ENCODE measurements around the gene SLC25A33. TPM values are rescaled to one million over a fixed set of nuclear protein-coding genes. Genes with fewer than 3 reads are reported as not detected.

The SLC25A33 gene
- total RNA-seq, 2 donors from 2014 or later = 9.6 to 13.6 TPM

GRCh38 chr1:9580942-9581341 is 41.7 kb downstream of the SLC25A33 start:
- Histone ChIP-seq H3K4me1 (ENCODE audit: control insufficient read depth, insufficient read depth, low read length) (peaks cover under 1% of the 10 kb centered on the region), H3K27ac (ENCODE audit: low read depth, low read length) (no peak overlapping the region), H3K9ac (ENCODE audit: extremely low read depth, low read length, poor library complexity, severe bottlenecking) (no peak overlapping the region), H3K4me3 (ENCODE audit: low read length) (no peak overlapping the region), H3K9me3 (ENCODE audit: control insufficient read depth, low read length) (no peaks in the 10 kb centered on the region), H3K27me3 (ENCODE audit: control insufficient read depth, insufficient read depth, low read length, poor library complexity, severe bottlenecking) (no peaks in the 10 kb centered on the region), H3K36me3 (ENCODE audit: control insufficient read depth, insufficient read depth, low read length) (peaks cover 67% of the 10 kb centered on the region)
- H3K4me1 Mint-ChIP-seq = peaks cover 4% of the 10 kb centered on the region
- H3K27me3 Mint-ChIP-seq (ENCODE audit: insufficient read depth) = no peaks in the 10 kb centered on the region
- no peak overlapping the region for H3K4me3 Mint-ChIP-seq
- no peak overlapping the region for H3K27ac Mint-ChIP-seq
- peaks cover 65% of the 10 kb centered on the region for H3K36me3 Mint-ChIP-seq (ENCODE audit: low read depth)
- WGBS, 2 experiments (ENCODE audit: insufficient coverage in 1 of 2, insufficient read length in 1 of 2) = 94 to 100% methylated on average over 2 of the region's 2 CpGs
- TF ChIP-seq CTCF (conservative IDR thresholded peaks at IDR 0.05) = no peak
- no peak for DNase-seq
- H3K9me3 Mint-ChIP-seq = no peaks in the 10 kb centered on the region

GRCh38 chr1:9586147-9586766 is 47.0 kb downstream of the SLC25A33 start:
- peaks cover 29% of the 10 kb centered on the region for H3K36me3 ChIP-seq (ENCODE audit: control insufficient read depth, insufficient read depth, low read length)
- DNase-seq = no peak
- no peak overlapping the region for H3K4me3 Mint-ChIP-seq
- no peaks in the 10 kb centered on the region for H3K27me3 Mint-ChIP-seq (ENCODE audit: insufficient read depth)
- H3K4me1 ChIP-seq (ENCODE audit: control insufficient read depth, insufficient read depth, low read length) = peaks cover 4% of the 10 kb centered on the region
- H3K4me3 ChIP-seq (ENCODE audit: low read length) = no peak overlapping the region
- no peak overlapping the region for H3K27ac Mint-ChIP-seq
- no peak overlapping the region for H3K9ac ChIP-seq (ENCODE audit: extremely low read depth, low read length, poor library complexity, severe bottlenecking)
- no peaks in the 10 kb centered on the region for H3K27me3 ChIP-seq (ENCODE audit: control insufficient read depth, insufficient read depth, low read length, poor library complexity, severe bottlenecking)
- H3K9me3 ChIP-seq (ENCODE audit: control insufficient read depth, low read length) = no peaks in the 10 kb centered on the region
- 89 to 93% methylated on average over 3 of the region's 3 CpGs for WGBS, 2 experiments (ENCODE audit: insufficient coverage in 1 of 2, insufficient read length in 1 of 2)
- H3K9me3 Mint-ChIP-seq = no peaks in the 10 kb centered on the region
- no peak overlapping the region for H3K27ac ChIP-seq (ENCODE audit: low read depth, low read length)
- peaks cover 23% of the 10 kb centered on the region for H3K36me3 Mint-ChIP-seq (ENCODE audit: low read depth)
- peaks cover 17% of the 10 kb centered on the region for H3K4me1 Mint-ChIP-seq
- TF ChIP-seq CTCF (conservative IDR thresholded peaks at IDR 0.05) = no peak

- Mint-ChIP-seq H3K27me3 (ENCODE audit: insufficient read depth) (no peaks in the 10 kb centered on the region), H3K27ac (peak within 1 kb of the TSS; percentile 80), H3K4me3 (peak within 1 kb of the TSS; percentile 77), H3K9me3 (no peaks in the 10 kb centered on the region), H3K36me3 (ENCODE audit: low read depth) (peaks cover 7% of the 10 kb centered on the region), H3K4me1 (peaks cover 36% of the 10 kb centered on the region)
- peak; percentile 97 for DNase-seq
- H3K4me1 ChIP-seq (ENCODE audit: control insufficient read depth, insufficient read depth, low read length) = peaks cover 21% of the 10 kb centered on the region
- H3K9ac ChIP-seq (ENCODE audit: extremely low read depth, low read length, poor library complexity, severe bottlenecking) = peak within 1 kb of the TSS; percentile 43
- 0% methylated on average over 8 to 94 of the region's 94 CpGs for WGBS, 2 experiments (ENCODE audit: insufficient coverage in 1 of 2, insufficient read length in 1 of 2)
- H3K27ac ChIP-seq (ENCODE audit: low read depth, low read length) = no peak within 1 kb of the TSS
- no peaks in the 10 kb centered on the region for H3K9me3 ChIP-seq (ENCODE audit: control insufficient read depth, low read length)
- TF ChIP-seq CTCF (conservative IDR thresholded peaks at IDR 0.05) = peak; percentile 93
- no peaks in the 10 kb centered on the region for H3K27me3 ChIP-seq (ENCODE audit: control insufficient read depth, insufficient read depth, low read length, poor library complexity, severe bottlenecking)
- peak within 1 kb of the TSS; percentile 85 for H3K4me3 ChIP-seq (ENCODE audit: low read length)
- peaks cover 10% of the 10 kb centered on the region for H3K36me3 ChIP-seq (ENCODE audit: control insufficient read depth, insufficient read depth, low read length)
These were observed 49.4 kb downstream of the SLC25A33 start, which contains the start of gene TMEM201 for GRCh38 chr1:9588551-9589143. TSS of gene TMEM201 (plus strand) at chr1:9588911. CDS start at chr1:9588931, 20 bp downstream.
